ENCODE measurements around the gene IGFBP7. TPM values are rescaled to one million over a fixed set of nuclear protein-coding genes. Genes with fewer than 3 reads are reported as not detected.

Gene IGFBP7
- total and polyA plus RNA-seq, 2 of the 8 experiments (the other 6 are each of a cell fraction or from before 2014, with no cell fraction given) = 0.17 to 0.48 TPM

DNA sequence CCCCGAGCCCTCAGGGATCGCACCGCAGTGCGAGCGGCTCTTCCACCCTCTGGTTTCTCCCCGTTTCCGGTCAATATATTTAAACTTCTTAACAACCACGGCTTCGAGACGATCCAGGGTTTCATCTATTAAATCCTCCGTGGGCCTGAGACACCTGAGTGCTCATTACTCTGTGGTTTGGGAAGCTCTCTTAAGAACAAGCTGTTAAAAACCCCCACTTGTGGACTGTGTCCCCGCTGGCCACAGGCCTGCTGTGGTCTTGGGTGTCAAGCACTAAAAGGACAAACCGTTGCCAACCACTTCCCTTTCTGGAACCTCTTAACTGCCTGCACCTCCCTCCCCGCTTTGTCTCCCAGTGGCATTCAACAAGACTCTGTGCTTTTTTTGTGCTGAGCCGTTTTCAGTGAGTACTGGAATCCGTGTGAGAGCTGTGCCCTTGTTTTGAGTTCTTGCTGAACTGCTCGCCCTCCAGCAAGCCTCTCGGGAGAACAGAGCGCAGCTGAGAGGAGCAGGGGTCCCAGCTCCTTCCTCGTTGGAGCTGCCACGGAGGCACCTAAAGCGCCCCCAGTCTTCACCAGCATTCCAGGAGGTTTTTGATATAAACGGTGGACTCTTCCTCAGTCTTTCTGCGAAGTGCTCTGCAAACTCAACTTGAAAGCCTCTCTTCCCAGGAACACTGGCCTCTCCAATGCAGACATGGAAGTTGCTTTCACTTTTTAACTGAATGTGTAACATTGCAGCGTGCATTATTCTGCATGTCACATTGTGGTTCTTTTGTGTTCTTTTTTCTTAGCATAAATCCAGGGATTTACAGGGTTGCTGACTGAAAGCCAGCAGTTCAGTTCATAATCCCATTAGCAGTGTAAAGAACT is 691 bp upstream of the IGFBP7 start:
- Histone ChIP-seq H3K4me3 (ENCODE audit: extremely low read depth in 1 of 4, insufficient read depth in 2 of 4, low read depth in 3 of 4, low read length in 4 of 4) (peak overlapping the region; percentile 41 to 72 (median 49)), H3K4ac (replicated peaks; ENCODE audit: insufficient read length, low read depth, low read length) (no peak overlapping the region), H2BK12ac (ENCODE audit: low read depth, low read length) (no peak overlapping the region), H3K4me1 (replicated peaks in 1 of 4; ENCODE audit: control insufficient read depth in 3 of 4, insufficient read depth in 4 of 4, low read length in 3 of 4) (peaks cover 0 to 5% (median 2%) of the 10 kb centered on the region in 4 experiments; a peak in 5 of 7 replicates), H3K27ac (ENCODE audit: low read depth, low read length) (no peak overlapping the region), H2BK120ac (replicated peaks; ENCODE audit: low read depth, low read length) (no peak overlapping the region), H3K79me2 (ENCODE audit: control insufficient read depth in 1 of 2, insufficient read depth in 2 of 2, low read length in 2 of 2) (no peaks in the 10 kb centered on the region), H2AK5ac (ENCODE audit: low read depth, low read length) (no peak overlapping the region), H4K20me1 (replicated peaks in 1 of 2; ENCODE audit: control insufficient read depth in 1 of 2, insufficient read depth in 2 of 2, low read length in 2 of 2) (no peaks in the 10 kb centered on the region), H2BK15ac (ENCODE audit: low read length) (peak overlapping the region; percentile 4; the same call in 1 of the 2 replicates), H3K14ac (ENCODE audit: insufficient read length) (no peak overlapping the region), H3K23ac (ENCODE audit: insufficient read length) (no peak overlapping the region), H3K36me3 (ENCODE audit: control insufficient read depth in 2 of 4, insufficient read depth in 4 of 4, low read length in 3 of 4) (peaks cover 0 to 4% (median 0%) of the 10 kb centered on the region in 4 experiments; a peak in 1 of 8 replicates), H3K23me2 (ENCODE audit: low read depth, low read length) (peaks cover 17% of the 10 kb centered on the region; the same call in 1 of the 2 replicates), H4K5ac (ENCODE audit: insufficient read length, low read depth, low read length) (no peak overlapping the region), H2AFZ (ENCODE audit: low read length) (peak overlapping the region; percentile 95), H3K9ac (replicated peaks in 1 of 4; ENCODE audit: extremely low read depth in 1 of 4, low read depth in 3 of 4, low read length in 3 of 4) (no peak overlapping the region), H3K18ac (ENCODE audit: extremely low read depth, low read length) (no peak overlapping the region; the same call in 1 of the 2 replicates), H3K4me2 (ENCODE audit: insufficient read depth in 1 of 2, low read depth in 2 of 2, low read length in 2 of 2) (peak overlapping the region; percentile 77 to 98), H3K9me3 (ENCODE audit: insufficient read depth in 2 of 2, low read depth in 1 of 2, low read length in 1 of 2) (no peaks in the 10 kb centered on the region), H4K8ac (ENCODE audit: extremely low read depth, insufficient read depth, low read length) (no peak overlapping the region), H3K27me3 (replicated peaks in 1 of 4; ENCODE audit: control insufficient read depth in 3 of 4, extremely low read depth in 1 of 4, insufficient read depth in 3 of 4, low read length in 3 of 4) (peaks cover 12 to 42% (median 29%) of the 10 kb centered on the region in 4 experiments), H3K79me1 (ENCODE audit: low read depth, low read length) (no peaks in the 10 kb centered on the region), H2BK5ac (ENCODE audit: low read depth, low read length) (no peak overlapping the region), H2BK20ac (ENCODE audit: low read length) (no peak overlapping the region), H3K56ac (replicated peaks; ENCODE audit: insufficient read length, low read depth, low read length) (no peak overlapping the region), H4K91ac (replicated peaks; ENCODE audit: insufficient read length, low read length) (peak overlapping the region; percentile 76)
- WGBS, 2 experiments (ENCODE audit: extremely low coverage in 1 of 2, insufficient coverage in 1 of 2, insufficient read length in 1 of 2, insufficient replicate concordance in 2 of 2, low coverage in 1 of 2, low lambda C conversion rate in 2 of 2, missing lambda C conversion rate in 1 of 2) = 8% methylated on average over 23 of the region's 25 CpGs; no CpG with 5 or more reads in 1 of the 2 experiments
- CTCF ChIA-PET (ENCODE audit: partially characterized antibody) = interaction anchor here (1.2 kb wide), 1 partner anchor 72 kb away, joined by 6 read pairs; no protein-coding TSS in a partner anchor
- POLR2A ChIA-PET (ENCODE audit: partially characterized antibody) = interaction anchor here (1.3 kb wide), 1 partner anchor 9 kb away, joined by 4 read pairs; no protein-coding TSS in a partner anchor
- peak in 1 of 2 experiments; percentile 56 for DNase-seq (ENCODE audit: low read depth in 1 of 2, low spot score in 2 of 2)
- peak; percentile 28 for FAIRE-seq
- TF ChIP-seq SUZ12 (IDR thresholded peaks at IDR 0.05; ENCODE audit: low read length) (peak; percentile 73; the same call in 1 of the 2 replicates), CHD2 (IDR thresholded peaks at IDR 0.05; ENCODE audit: low read length) (no peak), TAF1 (IDR thresholded peaks at IDR 0.05; ENCODE audit: low read depth, low read length) (no peak), ZNF274 (IDR thresholded peaks at IDR 0.05; ENCODE audit: borderline replicate concordance, extremely low read depth, low read length) (no peak), TAF7 (optimal IDR thresholded peaks at IDR 0.05; ENCODE audit: borderline replicate concordance, low read depth, low read length) (no peak), SIRT6 (IDR thresholded peaks at IDR 0.05; ENCODE audit: low read length) (no peak), CBX5 (IDR thresholded peaks at IDR 0.05; ENCODE audit: low read depth, low read length) (no peak), NRF1 (IDR thresholded peaks at IDR 0.05; ENCODE audit: low read depth, low read length) (no peak), SP1 (IDR thresholded peaks at IDR 0.05; ENCODE audit: low read depth, low read length) (no peak), CBX8 (IDR thresholded peaks at IDR 0.05; ENCODE audit: borderline replicate concordance, low read depth, low read length) (no peak), SP4 (IDR thresholded peaks at IDR 0.05; ENCODE audit: low read length) (no peak), GTF2F1 (IDR thresholded peaks at IDR 0.05; ENCODE audit: borderline replicate concordance, low read depth, low read length) (no peak), MAFK (IDR thresholded peaks at IDR 0.05; ENCODE audit: low read depth, low read length) (no peak)
